NAMALWA (cell line): Measurements from ENCODE around the gene PIGZ.

Experiments
- DNase-seq: peaks from one replicate; pipeline ENCODE4 v3.0.0-alpha.2; 2015; ENCODE audit warnings: low spot score

Gene PIGZ

GRCh38 chr3:196914866-196915265, 53.8 kb downstream of the PIGZ start:
- DNase-seq, result no peak

DNA sequence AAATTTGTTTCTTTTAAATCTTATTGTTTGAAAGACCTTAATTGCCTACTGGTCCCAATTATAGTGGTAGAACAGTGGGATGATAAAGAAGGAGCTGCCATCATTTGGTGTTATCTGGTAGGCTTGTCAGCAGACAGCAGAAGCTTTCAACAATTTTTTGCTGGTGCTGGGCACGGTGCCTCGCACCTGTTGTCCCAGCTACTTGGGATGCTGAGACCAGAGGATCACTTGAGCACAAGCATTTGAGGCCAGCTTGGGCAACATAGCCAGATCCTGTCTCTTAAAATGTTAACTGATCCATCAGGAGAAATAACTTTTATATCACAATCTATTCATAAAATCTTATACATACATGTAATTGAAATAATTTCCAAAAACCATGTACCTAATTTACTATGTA, 64.9 kb downstream of the PIGZ start:
- no peak for DNase-seq

DNA sequence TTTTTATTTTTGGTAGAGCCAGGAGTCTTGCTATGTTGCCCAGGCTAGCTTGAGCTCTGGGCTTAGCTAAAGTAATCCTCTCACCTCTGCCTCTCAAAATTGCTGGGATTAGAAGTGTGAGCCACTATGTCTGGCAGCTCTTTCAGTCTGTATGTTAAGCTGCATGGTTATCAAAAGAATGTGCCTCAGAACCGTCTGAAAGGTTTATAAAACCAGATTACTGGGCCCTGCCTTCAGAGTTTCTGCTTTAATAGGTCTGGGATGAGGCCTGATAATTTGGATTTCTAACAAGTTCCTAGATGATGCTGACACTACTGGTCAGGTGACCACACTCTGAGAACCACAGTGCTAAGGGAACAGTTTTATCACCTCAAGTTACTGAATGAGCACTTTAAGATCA, 66.3 kb downstream of the PIGZ start:
- no peak for DNase-seq

- DNase-seq, result no peak
These were observed 66.9 kb downstream of the PIGZ start for GRCh38 chr3:196901768-196902167.
